HepG2 (cell line): ENCODE data around the gene TSSK3. TPM values are rescaled to one million over a fixed set of nuclear protein-coding genes. Genes with fewer than 3 reads are reported as not detected.

Experiments
- ATF7 ChIP-seq, 2 experiments: fragments of 450-650 bp in 1 of 2; sonication (generic) in 1 of 2; formaldehyde crosslinking in 1 of 2; IDR thresholded peaks; 2 replicates each; pipeline versions ENCODE4 v1.4.0 to v1.6.1; 2016 to 2020; ENCODE audit warnings: antibody characterized with exemption in 1 of 2, mild to moderate bottlenecking in 1 of 2, missing genetic modification reagents in 1 of 2
- BRF2 ChIP-seq: sonication (generic); formaldehyde crosslinking; IDR thresholded peaks from 2 replicates; pipeline ENCODE4 v1.8.1; 2022; ENCODE audit warnings: mild to moderate bottlenecking, missing genetic modification reagents
- GATAD1 ChIP-seq: IDR thresholded peaks from 2 replicates; pipeline ENCODE4 v1.6.1; 2016; ENCODE audit warnings: missing genetic modification reagents, missing compliant biosample characterization
- ZBTB7B ChIP-seq: sonication (generic); formaldehyde crosslinking; IDR thresholded peaks from 2 replicates; pipeline ENCODE4 v1.4.0; 2020; ENCODE audit warnings: missing genetic modification reagents
- ZNF343 ChIP-seq: sonication (generic); formaldehyde crosslinking; IDR thresholded peaks from 2 replicates; pipeline ENCODE4 v1.4.0; 2020; ENCODE audit warnings: mild to moderate bottlenecking, missing genetic modification reagents
- ZNF431 ChIP-seq: sonication (generic); formaldehyde crosslinking; IDR thresholded peaks from 2 replicates; pipeline ENCODE4 v1.9.0; 2022; ENCODE audit warnings: missing genetic modification reagents, low read depth, mild to moderate bottlenecking, borderline replicate concordance
- ZNF572 ChIP-seq: sonication (generic); formaldehyde crosslinking; IDR thresholded peaks from 2 replicates; pipeline ENCODE4 v1.5.1; 2020; ENCODE audit warnings: mild to moderate bottlenecking, missing genetic modification reagents
- ZNF766 ChIP-seq: sonication (generic); formaldehyde crosslinking; IDR thresholded peaks from 2 replicates; pipeline ENCODE4 v1.5.0; 2020; ENCODE audit warnings: missing genetic modification reagents, borderline replicate concordance
- polyA plus RNA-seq, 8 experiments: library from polyadenylated mRNA; depleted of rRNA in 3 of 8; stranded (reverse) in 7 of 8; unstranded in 1 of 8; fragments of >200 nt; fragmentation: Illumina TruSeq in 4 of 8; extraction: Trizol in 4 of 8; gene quantifications; 2 replicates each; pipeline versions ENCODE4 v1.2.1 to v1.2.3, GENCODE V29; 2011 to 2016; ENCODE audit warnings: low read depth in 4 of 8, missing spikeins in 1 of 8, mixed read lengths in 1 of 8; ENCODE audit not compliant: insufficient read depth in 1 of 8
- total RNA-seq, 5 experiments: library from RNA; depleted of rRNA; stranded (reverse); fragments of >200 nt; fragmentation: Illumina TruSeq; extraction: Trizol; gene quantifications; 2 replicates each; pipeline ENCODE4 v1.2.3, GENCODE V29; 2016; ENCODE audit warnings: low read depth in 1 of 5
- TF ChIP-seq, protein P1 (sequence below): sonication (generic); formaldehyde crosslinking; IDR thresholded peaks from 2 replicates; pipeline ENCODE4 v1.4.0; 2020; ENCODE audit warnings: mild to moderate bottlenecking, missing genetic modification reagents, borderline replicate concordance
- TF ChIP-seq, protein P2 (sequence below): sonication (generic); formaldehyde crosslinking; IDR thresholded peaks from 2 replicates; pipeline ENCODE4 v1.4.0; 2020; ENCODE audit warnings: missing genetic modification reagents, borderline replicate concordance
- TF ChIP-seq, protein P3 (sequence below): IDR thresholded peaks from 2 replicates; pipeline ENCODE4 v1.6.1; 2018; ENCODE audit warnings: missing genetic modification reagents, mild to moderate bottlenecking, missing compliant biosample characterization
- TF ChIP-seq, protein P4 (sequence below): sonication (generic); formaldehyde crosslinking; IDR thresholded peaks from 2 replicates; pipeline ENCODE4 v1.5.0; 2020; ENCODE audit warnings: missing genetic modification reagents

TSSK3 gene
- total and polyA plus RNA-seq, 2 of the 13 experiments (the other 11 are each of a cell fraction or from before 2014, with no cell fraction given), result 1.0 to 1.1 TPM

DNA sequence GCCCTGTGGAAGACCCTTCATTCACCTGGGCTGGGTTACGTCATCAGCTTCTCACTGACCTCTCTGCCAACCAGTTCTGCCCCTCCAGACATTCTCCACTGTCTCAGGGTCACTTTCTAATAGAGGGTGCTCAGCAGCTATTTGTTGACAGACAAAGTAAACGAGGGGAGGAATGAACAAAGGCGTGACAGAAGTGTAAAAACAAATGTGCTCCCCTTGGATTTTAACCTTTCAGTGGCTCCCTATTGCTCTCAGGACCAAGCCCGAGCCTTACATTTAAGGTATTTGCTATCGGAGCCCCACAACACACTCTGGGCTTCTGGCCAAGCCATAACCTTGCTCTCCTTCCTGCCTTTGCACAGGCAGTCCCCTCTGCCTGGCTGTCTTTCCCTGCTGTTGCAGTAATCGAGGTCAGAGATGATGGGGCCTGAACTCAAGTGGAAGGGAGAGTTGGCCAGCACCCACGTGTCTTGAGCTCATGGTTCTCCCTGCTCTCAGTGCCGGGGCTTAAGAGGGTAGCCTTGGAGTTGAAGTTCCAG is 17.0 kb upstream of the TSSK3 start (continued):
- TF ChIP-seq, protein P1, sequence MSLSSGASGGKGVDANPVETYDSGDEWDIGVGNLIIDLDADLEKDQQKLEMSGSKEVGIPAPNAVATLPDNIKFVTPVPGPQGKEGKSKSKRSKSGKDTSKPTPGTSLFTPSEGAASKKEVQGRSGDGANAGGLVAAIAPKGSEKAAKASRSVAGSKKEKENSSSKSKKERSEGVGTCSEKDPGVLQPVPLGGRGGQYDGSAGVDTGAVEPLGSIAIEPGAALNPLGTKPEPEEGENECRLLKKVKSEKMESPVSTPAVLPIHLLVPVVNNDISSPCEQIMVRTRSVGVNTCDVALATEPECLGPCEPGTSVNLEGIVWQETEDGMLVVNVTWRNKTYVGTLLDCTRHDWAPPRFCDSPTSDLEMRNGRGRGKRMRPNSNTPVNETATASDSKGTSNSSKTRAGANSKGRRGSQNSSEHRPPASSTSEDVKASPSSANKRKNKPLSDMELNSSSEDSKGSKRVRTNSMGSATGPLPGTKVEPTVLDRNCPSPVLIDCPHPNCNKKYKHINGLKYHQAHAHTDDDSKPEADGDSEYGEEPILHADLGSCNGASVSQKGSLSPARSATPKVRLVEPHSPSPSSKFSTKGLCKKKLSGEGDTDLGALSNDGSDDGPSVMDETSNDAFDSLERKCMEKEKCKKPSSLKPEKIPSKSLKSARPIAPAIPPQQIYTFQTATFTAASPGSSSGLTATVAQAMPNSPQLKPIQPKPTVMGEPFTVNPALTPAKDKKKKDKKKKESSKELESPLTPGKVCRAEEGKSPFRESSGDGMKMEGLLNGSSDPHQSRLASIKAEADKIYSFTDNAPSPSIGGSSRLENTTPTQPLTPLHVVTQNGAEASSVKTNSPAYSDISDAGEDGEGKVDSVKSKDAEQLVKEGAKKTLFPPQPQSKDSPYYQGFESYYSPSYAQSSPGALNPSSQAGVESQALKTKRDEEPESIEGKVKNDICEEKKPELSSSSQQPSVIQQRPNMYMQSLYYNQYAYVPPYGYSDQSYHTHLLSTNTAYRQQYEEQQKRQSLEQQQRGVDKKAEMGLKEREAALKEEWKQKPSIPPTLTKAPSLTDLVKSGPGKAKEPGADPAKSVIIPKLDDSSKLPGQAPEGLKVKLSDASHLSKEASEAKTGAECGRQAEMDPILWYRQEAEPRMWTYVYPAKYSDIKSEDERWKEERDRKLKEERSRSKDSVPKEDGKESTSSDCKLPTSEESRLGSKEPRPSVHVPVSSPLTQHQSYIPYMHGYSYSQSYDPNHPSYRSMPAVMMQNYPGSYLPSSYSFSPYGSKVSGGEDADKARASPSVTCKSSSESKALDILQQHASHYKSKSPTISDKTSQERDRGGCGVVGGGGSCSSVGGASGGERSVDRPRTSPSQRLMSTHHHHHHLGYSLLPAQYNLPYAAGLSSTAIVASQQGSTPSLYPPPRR (CRISPR knock-in tag), result no peak
- TF ChIP-seq, protein P2, sequence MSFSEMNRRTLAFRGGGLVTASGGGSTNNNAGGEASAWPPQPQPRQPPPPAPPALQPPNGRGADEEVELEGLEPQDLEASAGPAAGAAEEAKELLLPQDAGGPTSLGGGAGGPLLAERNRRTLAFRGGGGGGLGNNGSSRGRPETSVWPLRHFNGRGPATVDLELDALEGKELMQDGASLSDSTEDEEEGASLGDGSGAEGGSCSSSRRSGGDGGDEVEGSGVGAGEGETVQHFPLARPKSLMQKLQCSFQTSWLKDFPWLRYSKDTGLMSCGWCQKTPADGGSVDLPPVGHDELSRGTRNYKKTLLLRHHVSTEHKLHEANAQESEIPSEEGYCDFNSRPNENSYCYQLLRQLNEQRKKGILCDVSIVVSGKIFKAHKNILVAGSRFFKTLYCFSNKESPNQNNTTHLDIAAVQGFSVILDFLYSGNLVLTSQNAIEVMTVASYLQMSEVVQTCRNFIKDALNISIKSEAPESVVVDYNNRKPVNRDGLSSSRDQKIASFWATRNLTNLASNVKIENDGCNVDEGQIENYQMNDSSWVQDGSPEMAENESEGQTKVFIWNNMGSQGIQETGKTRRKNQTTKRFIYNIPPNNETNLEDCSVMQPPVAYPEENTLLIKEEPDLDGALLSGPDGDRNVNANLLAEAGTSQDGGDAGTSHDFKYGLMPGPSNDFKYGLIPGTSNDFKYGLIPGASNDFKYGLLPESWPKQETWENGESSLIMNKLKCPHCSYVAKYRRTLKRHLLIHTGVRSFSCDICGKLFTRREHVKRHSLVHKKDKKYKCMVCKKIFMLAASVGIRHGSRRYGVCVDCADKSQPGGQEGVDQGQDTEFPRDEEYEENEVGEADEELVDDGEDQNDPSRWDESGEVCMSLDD (CRISPR knock-in tag), result no peak
- TF ChIP-seq ATF7 (IDR thresholded peaks at IDR 0.05) (peak; percentile 93), ATF7 (CRISPR knock-in tag; IDR thresholded peaks at IDR 0.05) (no peak), ZNF766 (CRISPR knock-in tag) (0 out of 2 replicates have a peak, but pooled peaks have one; percentile 26), ZBTB7B (CRISPR knock-in tag) (0 out of 2 replicates have a peak, but pooled peaks have one; percentile 19), GATAD1 (CRISPR knock-in tag) (no peak), ZNF431 (peak; percentile 78; the same call in 1 of the 2 replicates), ZNF343 (CRISPR knock-in tag) (no peak), ZNF572 (no peak), BRF2 (CRISPR knock-in tag) (no peak)
- TF ChIP-seq, protein P3, sequence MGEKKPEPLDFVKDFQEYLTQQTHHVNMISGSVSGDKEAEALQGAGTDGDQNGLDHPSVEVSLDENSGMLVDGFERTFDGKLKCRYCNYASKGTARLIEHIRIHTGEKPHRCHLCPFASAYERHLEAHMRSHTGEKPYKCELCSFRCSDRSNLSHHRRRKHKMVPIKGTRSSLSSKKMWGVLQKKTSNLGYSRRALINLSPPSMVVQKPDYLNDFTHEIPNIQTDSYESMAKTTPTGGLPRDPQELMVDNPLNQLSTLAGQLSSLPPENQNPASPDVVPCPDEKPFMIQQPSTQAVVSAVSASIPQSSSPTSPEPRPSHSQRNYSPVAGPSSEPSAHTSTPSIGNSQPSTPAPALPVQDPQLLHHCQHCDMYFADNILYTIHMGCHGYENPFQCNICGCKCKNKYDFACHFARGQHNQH (CRISPR knock-in tag), result peak; percentile 31; the same call in 1 of the 2 replicates
- TF ChIP-seq, protein P4, sequence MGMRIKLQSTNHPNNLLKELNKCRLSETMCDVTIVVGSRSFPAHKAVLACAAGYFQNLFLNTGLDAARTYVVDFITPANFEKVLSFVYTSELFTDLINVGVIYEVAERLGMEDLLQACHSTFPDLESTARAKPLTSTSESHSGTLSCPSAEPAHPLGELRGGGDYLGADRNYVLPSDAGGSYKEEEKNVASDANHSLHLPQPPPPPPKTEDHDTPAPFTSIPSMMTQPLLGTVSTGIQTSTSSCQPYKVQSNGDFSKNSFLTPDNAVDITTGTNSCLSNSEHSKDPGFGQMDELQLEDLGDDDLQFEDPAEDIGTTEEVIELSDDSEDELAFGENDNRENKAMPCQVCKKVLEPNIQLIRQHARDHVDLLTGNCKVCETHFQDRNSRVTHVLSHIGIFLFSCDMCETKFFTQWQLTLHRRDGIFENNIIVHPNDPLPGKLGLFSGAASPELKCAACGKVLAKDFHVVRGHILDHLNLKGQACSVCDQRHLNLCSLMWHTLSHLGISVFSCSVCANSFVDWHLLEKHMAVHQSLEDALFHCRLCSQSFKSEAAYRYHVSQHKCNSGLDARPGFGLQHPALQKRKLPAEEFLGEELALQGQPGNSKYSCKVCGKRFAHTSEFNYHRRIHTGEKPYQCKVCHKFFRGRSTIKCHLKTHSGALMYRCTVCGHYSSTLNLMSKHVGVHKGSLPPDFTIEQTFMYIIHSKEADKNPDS, result no peak
